ENCODE measurements around the gene RPAIN.

RPAIN gene

GRCh38 chr17:5380491-5381135, 39.4 kb upstream of the RPAIN start:
- Histone ChIP-seq H3K4me3 (ENCODE audit: low read depth, low read length) (no peak overlapping the region), H3K36me3 (replicated peaks) (peaks cover 74% of the 10 kb centered on the region), H3K27ac (no peak overlapping the region), H3K27me3 (replicated peaks) (no peaks in the 10 kb centered on the region)
- TF ChIP-seq, protein P1, sequence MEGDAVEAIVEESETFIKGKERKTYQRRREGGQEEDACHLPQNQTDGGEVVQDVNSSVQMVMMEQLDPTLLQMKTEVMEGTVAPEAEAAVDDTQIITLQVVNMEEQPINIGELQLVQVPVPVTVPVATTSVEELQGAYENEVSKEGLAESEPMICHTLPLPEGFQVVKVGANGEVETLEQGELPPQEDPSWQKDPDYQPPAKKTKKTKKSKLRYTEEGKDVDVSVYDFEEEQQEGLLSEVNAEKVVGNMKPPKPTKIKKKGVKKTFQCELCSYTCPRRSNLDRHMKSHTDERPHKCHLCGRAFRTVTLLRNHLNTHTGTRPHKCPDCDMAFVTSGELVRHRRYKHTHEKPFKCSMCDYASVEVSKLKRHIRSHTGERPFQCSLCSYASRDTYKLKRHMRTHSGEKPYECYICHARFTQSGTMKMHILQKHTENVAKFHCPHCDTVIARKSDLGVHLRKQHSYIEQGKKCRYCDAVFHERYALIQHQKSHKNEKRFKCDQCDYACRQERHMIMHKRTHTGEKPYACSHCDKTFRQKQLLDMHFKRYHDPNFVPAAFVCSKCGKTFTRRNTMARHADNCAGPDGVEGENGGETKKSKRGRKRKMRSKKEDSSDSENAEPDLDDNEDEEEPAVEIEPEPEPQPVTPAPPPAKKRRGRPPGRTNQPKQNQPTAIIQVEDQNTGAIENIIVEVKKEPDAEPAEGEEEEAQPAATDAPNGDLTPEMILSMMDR (IDR thresholded peaks at IDR 0.05; ENCODE audit: low read depth, low read length, missing control alignments), result no peak
- in situ Hi-C loops (cut with HindIII; ENCODE audit: low pct_ligation_motif_present, low sequenced_read_pairs), result no loop called here
- DNase-seq, result no peak

GRCh38 chr17:5381542-5381941, 38.4 kb upstream of the RPAIN start:
- H3K4me3 ChIP-seq (ENCODE audit: low read depth, low read length), result no peak overlapping the region
- TF ChIP-seq, protein P1 (IDR thresholded peaks at IDR 0.05; ENCODE audit: low read depth, low read length, missing control alignments), result no peak
- DNase-seq, result no peak
- peaks cover 79% of the 10 kb centered on the region for H3K36me3 ChIP-seq (replicated peaks)
- in situ Hi-C loops (cut with HindIII; ENCODE audit: low pct_ligation_motif_present, low sequenced_read_pairs), result no loop called here
- H3K27ac ChIP-seq, result no peak overlapping the region
- H3K27me3 ChIP-seq (replicated peaks), result no peaks in the 10 kb centered on the region

- peak; percentile 11 for DNase-seq
- TF ChIP-seq, protein P1 (IDR thresholded peaks at IDR 0.05; ENCODE audit: low read depth, low read length, missing control alignments), result no peak
- Histone ChIP-seq H3K4me3 (ENCODE audit: low read depth, low read length) (no peak overlapping the region), H3K27me3 (replicated peaks) (no peaks in the 10 kb centered on the region), H3K27ac (no peak overlapping the region), H3K36me3 (replicated peaks) (peaks cover 63% of the 10 kb centered on the region)
- in situ Hi-C loops (cut with HindIII; ENCODE audit: low pct_ligation_motif_present, low sequenced_read_pairs), result no loop called here
Observed at GRCh38 chr17:5391678-5392077, 28.3 kb upstream of the RPAIN start.

DNA sequence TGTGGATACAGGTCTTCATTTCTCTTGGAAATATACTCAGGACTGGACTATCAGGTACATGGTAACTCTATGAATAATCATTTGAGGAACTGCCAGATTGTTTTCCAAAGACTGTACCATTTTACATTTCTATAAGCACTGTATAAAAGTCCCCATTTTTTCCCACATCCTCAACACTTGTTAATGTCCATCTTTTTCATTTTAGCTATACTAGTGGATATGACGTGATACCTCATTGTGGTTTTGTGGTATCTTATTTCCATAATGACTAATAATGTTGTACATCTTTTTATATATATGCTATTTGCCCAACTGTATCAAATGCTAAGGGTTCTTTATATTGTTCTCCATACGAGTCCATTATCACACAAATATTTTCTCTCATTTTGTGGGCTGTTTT, 23.4 kb upstream of the RPAIN start:
- Histone ChIP-seq H3K27ac (no peak overlapping the region), H3K36me3 (replicated peaks) (peaks cover 50% of the 10 kb centered on the region), H3K4me3 (ENCODE audit: low read depth, low read length) (no peak overlapping the region), H3K27me3 (replicated peaks) (no peaks in the 10 kb centered on the region)
- no peak for DNase-seq
- in situ Hi-C loops (cut with HindIII; ENCODE audit: low pct_ligation_motif_present, low sequenced_read_pairs), result no loop called here
- TF ChIP-seq, protein P1 (IDR thresholded peaks at IDR 0.05; ENCODE audit: low read depth, low read length, missing control alignments), result no peak

GRCh38 chr17:5399767-5400166, 20.2 kb upstream of the RPAIN start:
- H3K36me3 ChIP-seq (replicated peaks), result peaks cover 51% of the 10 kb centered on the region
- no peak overlapping the region for H3K4me3 ChIP-seq (ENCODE audit: low read depth, low read length)
- DNase-seq, result no peak
- no peaks in the 10 kb centered on the region for H3K27me3 ChIP-seq (replicated peaks)
- TF ChIP-seq, protein P1 (IDR thresholded peaks at IDR 0.05; ENCODE audit: low read depth, low read length, missing control alignments), result no peak
- no peak overlapping the region for H3K27ac ChIP-seq
- in situ Hi-C loops (cut with HindIII; ENCODE audit: low pct_ligation_motif_present, low sequenced_read_pairs), result no loop called here

GRCh38 chr17:5405400-5405799, 14.6 kb upstream of the RPAIN start:
- in situ Hi-C loops (cut with HindIII; ENCODE audit: low pct_ligation_motif_present, low sequenced_read_pairs), result no loop called here
- no peak overlapping the region for H3K27ac ChIP-seq
- no peak for DNase-seq
- TF ChIP-seq, protein P1 (IDR thresholded peaks at IDR 0.05; ENCODE audit: low read depth, low read length, missing control alignments), result no peak
- H3K4me3 ChIP-seq (ENCODE audit: low read depth, low read length), result no peak overlapping the region
- H3K27me3 ChIP-seq (replicated peaks), result no peaks in the 10 kb centered on the region
- peaks cover 66% of the 10 kb centered on the region for H3K36me3 ChIP-seq (replicated peaks)
